Thyroid gland (tissue), 4 donors: ENCODE measurements around the gene HMOX2. TPM values are rescaled to one million over a fixed set of nuclear protein-coding genes. Genes with fewer than 3 reads are reported as not detected.
A peak's percentile ranks its signal among the peaks of the same experiment; 100 is the strongest.

Experiments
- DNase-seq, 2 donors: peaks; one replicate each; pipeline ENCODE4 v3.0.0-alpha.2; 2019
- H3K27ac ChIP-seq, 3 donors: fragments of 200-600 bp; sonication (generic); 1 replicate in 2 of 3; 2 replicates in 1 of 3; pipeline ENCODE4 v1.5.1; 2016 to 2019; ENCODE audit warnings: mild to moderate bottlenecking in 1 of 3, moderate library complexity in 1 of 3
- H3K27me3 ChIP-seq: fragments of 200-600 bp; sonication (generic); one replicate; pipeline ENCODE4 v1.5.1; 2019
- H3K36me3 ChIP-seq, 2 donors: fragments of 200-600 bp; sonication (generic); one replicate each; pipeline ENCODE4 v1.5.1; 2016 to 2019
- H3K4me1 ChIP-seq, 2 donors: fragments of 200-600 bp; sonication (generic); one replicate each; pipeline ENCODE4 v1.5.1; 2017 to 2019
- H3K4me3 ChIP-seq, 3 donors: fragments of 200-600 bp; sonication (generic); replicated peaks in 1 of 3; 1 replicate in 2 of 3; 2 replicates in 1 of 3; pipeline ENCODE4 v1.5.1; 2016; ENCODE audit warnings: mild to moderate bottlenecking in 1 of 3
- H3K9me3 ChIP-seq: fragments of 200-600 bp; sonication (generic); one replicate; pipeline ENCODE4 v1.5.1; 2017
- POLR2A ChIP-seq, 2 donors: fragments of 450-650 bp; IDR thresholded peaks; one replicate each; pipeline ENCODE4 v1.6.1; 2017; ENCODE audit warnings: antibody characterized with exemption in 2 of 2, mild to moderate bottlenecking in 2 of 2, moderate library complexity in 1 of 2
- WGBS, 2 donors: methylation state at CpG; one replicate each; pipeline ENCODE4 v1.1.5; 2017; 5-methylcytosine and 5-hydroxymethylcytosine counted together
- intact Hi-C: fragments of 100-400 bp; cut with DNase I; formaldehyde crosslinking; loops from one replicate; pipeline ENCODE4 v1.15.1; 2023
- total RNA-seq, 4 donors: library from RNA; depleted of rRNA; stranded (reverse); fragments of >200 nt; gene quantifications; one replicate each; pipeline ENCODE4 v1.2.3, GENCODE V29; 2016
- TF ChIP-seq, protein P1 (sequence below), 6 experiments: fragments of 200-600 bp in 3 of 6; fragments of 450-650 bp in 3 of 6; sonication (generic) in 3 of 6; IDR thresholded peaks; one replicate each; pipeline ENCODE4 v1.5.1; 2016 to 2019; ENCODE audit warnings: antibody characterized with exemption in 6 of 6, mild to moderate bottlenecking in 2 of 6, inconsistent platforms in 1 of 6, moderate library complexity in 1 of 6

Gene HMOX2
- total RNA-seq, 4 donors from 2014 or later: 36.0 to 63.2 (median 50.5) TPM

DNA sequence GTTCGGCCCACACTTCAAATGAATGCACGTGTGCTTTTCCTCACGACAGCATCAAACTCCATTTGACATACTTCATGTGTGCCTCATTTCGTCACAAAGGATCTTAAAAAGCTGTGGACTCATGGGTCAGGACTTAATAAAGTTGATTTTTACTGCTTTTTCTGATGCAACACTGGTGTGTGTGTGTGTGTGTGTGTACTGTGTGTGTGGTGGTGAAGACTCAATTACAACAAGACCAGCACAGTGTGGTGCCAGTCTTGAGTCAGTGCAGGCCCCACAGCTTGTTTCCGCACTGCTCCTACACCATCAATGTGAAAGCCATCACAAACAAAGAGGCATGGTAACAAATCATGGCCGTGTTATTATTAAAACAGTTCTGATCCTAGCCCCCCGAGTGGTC is 44.7 kb downstream of the HMOX2 start:
- no peak for DNase-seq
- Histone ChIP-seq H3K4me3 (no peak overlapping the region), H3K36me3 (no peaks in the 10 kb centered on the region), H3K4me1 (peaks cover 0 to 8% of the 10 kb centered on the region in 2 donors), H3K9me3 (no peaks in the 10 kb centered on the region), H3K27me3 (no peaks in the 10 kb centered on the region), H3K27ac (no peak overlapping the region)
- TF ChIP-seq POLR2A (IDR thresholded peaks at IDR 0.05): no peak
- 92 to 96% methylated on average over 7 of the region's 7 CpGs for WGBS, 2 donors
- intact Hi-C loops: no loop called here

DNA sequence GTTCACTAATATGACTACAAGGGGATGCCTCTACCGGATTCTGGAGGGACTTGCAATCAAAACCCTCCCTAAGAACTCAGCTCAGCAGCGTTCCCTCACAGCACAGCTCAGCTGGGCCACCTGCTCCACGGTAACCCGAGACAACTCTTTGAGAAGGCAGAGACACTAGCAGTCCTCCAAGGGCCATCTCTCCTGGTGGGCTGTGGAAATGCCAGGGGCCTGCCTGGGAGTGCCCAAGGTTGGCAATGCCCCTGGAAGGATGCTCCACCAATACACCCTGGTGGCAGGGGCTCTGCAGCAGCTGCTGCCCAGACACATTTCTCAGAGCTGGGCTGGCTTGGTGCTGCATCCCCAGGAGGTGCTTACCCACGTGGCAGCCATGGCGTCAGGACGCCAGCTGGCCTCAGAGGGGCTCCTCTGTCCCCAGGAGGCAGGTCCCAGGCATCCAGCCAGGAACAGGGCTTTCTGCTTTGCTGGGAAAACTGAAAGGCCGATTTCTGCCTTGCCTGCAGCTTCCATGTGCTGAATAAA is 45.9 kb downstream of the HMOX2 start:
- no peak for DNase-seq
- no peaks in the 10 kb centered on the region for H3K27me3 ChIP-seq
- H3K4me1 ChIP-seq: peaks cover 0 to 7% of the 10 kb centered on the region in 2 donors
- 35 to 62% methylated on average over 6 to 8 of the region's 8 CpGs for WGBS, 2 donors
- TF ChIP-seq, protein P1, sequence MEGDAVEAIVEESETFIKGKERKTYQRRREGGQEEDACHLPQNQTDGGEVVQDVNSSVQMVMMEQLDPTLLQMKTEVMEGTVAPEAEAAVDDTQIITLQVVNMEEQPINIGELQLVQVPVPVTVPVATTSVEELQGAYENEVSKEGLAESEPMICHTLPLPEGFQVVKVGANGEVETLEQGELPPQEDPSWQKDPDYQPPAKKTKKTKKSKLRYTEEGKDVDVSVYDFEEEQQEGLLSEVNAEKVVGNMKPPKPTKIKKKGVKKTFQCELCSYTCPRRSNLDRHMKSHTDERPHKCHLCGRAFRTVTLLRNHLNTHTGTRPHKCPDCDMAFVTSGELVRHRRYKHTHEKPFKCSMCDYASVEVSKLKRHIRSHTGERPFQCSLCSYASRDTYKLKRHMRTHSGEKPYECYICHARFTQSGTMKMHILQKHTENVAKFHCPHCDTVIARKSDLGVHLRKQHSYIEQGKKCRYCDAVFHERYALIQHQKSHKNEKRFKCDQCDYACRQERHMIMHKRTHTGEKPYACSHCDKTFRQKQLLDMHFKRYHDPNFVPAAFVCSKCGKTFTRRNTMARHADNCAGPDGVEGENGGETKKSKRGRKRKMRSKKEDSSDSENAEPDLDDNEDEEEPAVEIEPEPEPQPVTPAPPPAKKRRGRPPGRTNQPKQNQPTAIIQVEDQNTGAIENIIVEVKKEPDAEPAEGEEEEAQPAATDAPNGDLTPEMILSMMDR (IDR thresholded peaks at IDR 0.05): no peak
- no peak for TF ChIP-seq POLR2A (IDR thresholded peaks at IDR 0.05)
- H3K27ac ChIP-seq: no peak overlapping the region
- H3K4me3 ChIP-seq: no peak overlapping the region
- H3K9me3 ChIP-seq: no peaks in the 10 kb centered on the region
- no peaks in the 10 kb centered on the region for H3K36me3 ChIP-seq
- intact Hi-C loops: no loop called here

DNA sequence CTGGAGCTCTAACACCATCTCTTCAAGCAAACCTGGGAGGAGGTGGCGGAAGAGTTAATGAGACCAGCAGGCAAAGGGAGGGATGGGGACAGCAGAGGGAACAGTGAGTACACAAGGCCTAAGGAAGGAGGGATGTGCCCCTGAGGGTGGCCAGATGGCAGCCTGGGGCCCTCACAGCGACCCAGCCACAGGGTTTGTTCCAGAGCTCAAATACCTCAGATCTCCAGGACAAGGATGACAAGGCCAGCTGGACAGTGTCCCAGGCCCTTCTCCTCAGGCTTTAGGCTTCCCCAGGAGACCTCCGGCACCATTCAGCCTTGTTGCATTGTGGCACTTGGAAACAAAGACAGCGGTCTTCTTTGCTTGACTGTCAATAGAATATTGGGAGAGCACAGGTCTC is 47.5 kb downstream of the HMOX2 start:
- peaks cover 0 to 7% of the 10 kb centered on the region in 2 donors for H3K4me1 ChIP-seq
- no peaks in the 10 kb centered on the region for H3K36me3 ChIP-seq
- no peaks in the 10 kb centered on the region for H3K27me3 ChIP-seq
- WGBS, 2 donors: 92 to 99% methylated on average over 4 of the region's 4 CpGs
- H3K27ac ChIP-seq: no peak overlapping the region
- no peak for TF ChIP-seq POLR2A (IDR thresholded peaks at IDR 0.05)
- TF ChIP-seq, protein P1 (IDR thresholded peaks at IDR 0.05): no peak
- H3K9me3 ChIP-seq: no peaks in the 10 kb centered on the region
- H3K4me3 ChIP-seq: no peak overlapping the region
- intact Hi-C loops: no loop called here
- no peak for DNase-seq

GRCh38 chr16:4524571-4524970 is 48.4 kb downstream of the HMOX2 start:
- intact Hi-C loops: no loop called here
- H3K4me3 ChIP-seq: no peak overlapping the region
- peaks cover 0 to 7% of the 10 kb centered on the region in 2 donors for H3K4me1 ChIP-seq
- H3K36me3 ChIP-seq: no peaks in the 10 kb centered on the region
- TF ChIP-seq, protein P1 (IDR thresholded peaks at IDR 0.05): no peak
- no peak for TF ChIP-seq POLR2A (IDR thresholded peaks at IDR 0.05)
- no peak for DNase-seq
- H3K27me3 ChIP-seq: no peaks in the 10 kb centered on the region
- no peaks in the 10 kb centered on the region for H3K9me3 ChIP-seq
- no peak overlapping the region for H3K27ac ChIP-seq

- no peaks in the 10 kb centered on the region for H3K36me3 ChIP-seq
- 31 to 44% methylated on average over 7 of the region's 7 CpGs for WGBS, 2 donors
- H3K27me3 ChIP-seq: no peaks in the 10 kb centered on the region
- intact Hi-C loops: no loop called here
- TF ChIP-seq, protein P1 (IDR thresholded peaks at IDR 0.05): no peak
- no peak for TF ChIP-seq POLR2A (IDR thresholded peaks at IDR 0.05)
- DNase-seq: peak in 1 of 2 donors; percentile 24
- H3K4me1 ChIP-seq: peaks cover 0 to 7% of the 10 kb centered on the region in 2 donors
- no peak overlapping the region for H3K4me3 ChIP-seq
- H3K27ac ChIP-seq: no peak overlapping the region
- H3K9me3 ChIP-seq: no peaks in the 10 kb centered on the region
Observed at GRCh38 chr16:4525069-4525468, 48.9 kb downstream of the HMOX2 start.
